Germinal center (tissue), 1 donor: ENCODE results near the gene C2CD3.
"Not testable (repeated sequence)": the region's sequence is repeated elsewhere in the genome, so short reads cannot be mapped to it uniquely, and the experiment has no call there.

Source experiments
- DNase-seq: peaks from one replicate; pipeline ENCODE4 v3.0.0; 2012; ENCODE audit warnings: mixed read lengths, low spot score

Gene C2CD3

DNA sequence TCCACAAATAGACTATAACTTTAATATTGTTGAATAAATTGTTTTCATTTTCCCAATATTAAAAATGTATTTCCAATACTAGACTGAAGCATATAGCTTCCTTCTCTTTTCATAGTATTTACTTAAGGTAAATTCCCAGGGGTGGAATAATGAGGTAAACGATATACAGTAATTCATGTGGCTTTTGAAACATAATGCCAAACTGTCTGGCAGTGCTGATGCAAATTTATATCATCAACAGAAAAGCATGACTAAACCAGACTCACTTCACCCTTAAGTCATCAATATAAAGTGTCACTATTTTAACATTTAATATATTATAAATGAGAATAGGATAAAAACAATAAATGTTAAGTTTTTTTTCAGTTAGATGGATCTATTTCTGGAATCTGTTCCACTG lies 13.6 kb downstream of the C2CD3 start:
- no peak for DNase-seq

- no peak for DNase-seq
Measured at GRCh38 chr11:74154620-74155281, 16.1 kb downstream of the C2CD3 start.

GRCh38 chr11:74153224-74153623 lies 17.6 kb downstream of the C2CD3 start:
- DNase-seq = no peak

DNA sequence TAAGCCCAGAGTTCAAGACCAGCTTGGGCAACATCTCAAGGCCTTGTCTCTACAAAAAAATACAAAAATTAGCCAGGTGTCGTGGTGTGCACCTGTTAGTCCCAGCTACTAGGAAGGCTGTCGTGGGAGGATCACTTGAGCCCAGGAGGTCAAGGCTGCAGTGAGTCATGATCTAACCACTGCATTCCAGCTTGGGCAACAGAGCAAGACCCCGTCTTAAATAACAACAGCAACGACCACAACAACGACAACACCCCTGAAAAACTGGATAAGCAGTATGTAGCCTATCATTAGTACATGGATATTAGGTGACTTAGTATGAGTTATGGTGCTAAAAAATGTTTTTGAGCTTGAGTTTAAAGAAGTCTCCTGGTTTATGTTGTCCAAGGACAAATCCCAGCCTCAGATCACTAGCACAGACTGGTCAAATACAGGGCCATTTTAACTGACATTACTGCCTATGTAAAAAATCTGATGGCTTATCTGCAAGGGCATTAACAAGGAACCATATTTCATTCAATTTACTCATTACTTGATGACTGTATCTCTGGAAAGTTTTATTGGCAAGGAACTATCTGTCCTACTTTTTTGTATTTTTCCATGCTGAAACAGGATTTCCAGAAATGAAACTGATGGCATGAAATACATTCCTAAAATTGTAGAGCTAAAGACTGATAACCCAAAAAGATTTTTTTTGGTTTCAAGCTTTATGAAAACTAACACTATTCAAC lies 23.4 kb downstream of the C2CD3 start:
- no peak for DNase-seq

- DNase-seq = no peak
Measured at GRCh38 chr11:74144592-74144991, 26.2 kb downstream of the C2CD3 start.

- no peak for DNase-seq
Measured at GRCh38 chr11:74142624-74143023, 28.2 kb downstream of the C2CD3 start.

GRCh38 chr11:74141908-74142307 lies 28.9 kb downstream of the C2CD3 start:
- no peak for DNase-seq

DNA sequence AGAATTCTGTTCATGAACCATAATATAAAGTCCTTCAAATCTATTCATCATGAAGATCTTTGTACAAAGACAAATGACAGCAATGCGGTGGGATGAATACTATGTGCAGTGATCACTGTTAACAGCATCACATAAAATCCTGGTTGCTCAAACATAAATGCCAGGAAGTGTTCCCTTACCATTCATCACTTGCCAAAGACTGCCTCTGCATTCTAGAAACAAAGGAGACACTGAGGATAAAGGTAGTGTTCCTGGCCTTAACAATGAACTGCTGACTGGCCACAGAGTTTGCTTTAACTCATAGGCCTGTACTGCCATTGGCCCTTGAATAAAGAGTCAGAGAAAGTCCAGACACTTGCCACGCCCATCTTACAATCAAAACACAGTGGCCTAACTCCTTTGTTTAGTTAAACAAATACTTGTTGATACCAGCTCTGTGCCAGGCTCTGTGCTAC lies 29.5 kb downstream of the C2CD3 start:
- DNase-seq = no peak

- DNase-seq = not testable (repeated sequence)
Measured at GRCh38 chr11:74139919-74140431, 30.8 kb downstream of the C2CD3 start.

GRCh38 chr11:74139151-74139918 lies 31.5 kb downstream of the C2CD3 start:
- no peak for DNase-seq

DNA sequence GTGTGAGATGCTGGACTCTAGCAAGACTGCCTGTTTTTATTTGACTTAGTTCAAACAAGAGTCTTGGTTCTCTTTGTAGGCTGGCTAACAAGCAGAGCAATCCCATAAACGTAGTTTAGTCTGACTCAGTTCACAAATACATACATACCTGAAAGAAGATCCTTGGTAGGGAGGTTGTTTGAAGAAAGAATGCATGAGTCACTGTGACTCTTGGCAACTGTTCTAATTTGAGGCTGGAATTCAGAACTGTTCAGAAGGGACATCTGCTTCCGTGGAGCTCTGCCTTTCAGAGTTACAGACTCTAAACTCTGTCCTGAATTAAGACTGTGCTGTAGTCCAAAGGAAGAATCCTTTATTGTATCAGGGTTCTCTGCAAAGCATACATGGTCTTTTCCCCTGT lies 32.2 kb downstream of the C2CD3 start:
- DNase-seq = no peak

GRCh38 chr11:74138021-74138420 lies 32.8 kb downstream of the C2CD3 start:
- no peak for DNase-seq

DNA sequence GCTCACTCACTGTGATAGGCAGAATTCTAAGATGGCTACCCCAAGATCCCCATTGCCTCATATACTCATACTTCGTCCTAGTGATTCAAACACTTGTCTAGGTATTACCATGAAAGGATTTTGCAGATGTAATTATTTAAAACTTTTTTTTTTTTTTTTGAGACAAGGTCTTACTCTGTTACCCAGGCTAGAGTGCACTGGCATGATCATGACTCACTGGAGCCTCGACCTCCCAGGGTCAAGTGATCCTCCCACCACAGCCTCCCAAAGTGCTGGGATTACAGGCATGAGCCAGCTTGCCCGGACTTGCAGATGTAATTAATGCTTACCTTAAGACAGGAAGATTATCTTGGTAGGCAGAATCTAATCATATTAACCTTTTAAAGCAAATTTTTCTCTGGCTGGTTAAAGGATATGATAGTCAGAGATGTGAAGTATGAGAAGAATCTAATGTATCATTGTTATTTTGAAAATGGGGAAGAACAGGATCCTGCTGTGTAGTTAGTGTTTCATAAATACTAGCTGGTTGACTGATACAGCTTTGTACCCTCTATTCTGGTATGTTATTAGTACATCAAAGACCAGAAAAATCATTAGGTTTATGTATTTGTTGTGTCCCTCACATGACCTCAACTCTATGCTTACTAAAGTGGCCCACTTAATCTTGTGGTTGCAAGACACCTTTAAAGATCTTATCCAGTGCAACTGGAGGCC lies 35.5 kb downstream of the C2CD3 start:
- no peak for DNase-seq

GRCh38 chr11:74134661-74135060 lies 36.1 kb downstream of the C2CD3 start:
- DNase-seq = no peak

DNA sequence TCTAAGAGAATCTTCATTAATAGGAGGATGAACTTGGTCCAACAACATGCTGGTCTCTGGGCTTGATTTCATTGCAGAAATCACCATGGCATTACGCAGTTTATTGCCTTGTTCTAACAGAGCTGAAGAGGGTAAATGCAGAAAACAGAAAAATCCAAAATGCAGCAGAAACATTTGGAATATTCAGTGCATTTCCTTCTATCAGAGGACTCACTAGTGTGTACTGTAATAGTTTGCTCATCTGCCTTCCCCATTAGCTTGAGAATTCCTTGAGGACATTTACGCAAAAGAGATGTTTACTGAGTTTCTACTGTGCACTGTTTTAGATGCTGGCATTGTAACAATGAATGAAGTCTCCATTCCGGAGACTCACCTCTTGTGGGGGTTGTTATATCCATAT lies 37.4 kb downstream of the C2CD3 start:
- DNase-seq = no peak

DNA sequence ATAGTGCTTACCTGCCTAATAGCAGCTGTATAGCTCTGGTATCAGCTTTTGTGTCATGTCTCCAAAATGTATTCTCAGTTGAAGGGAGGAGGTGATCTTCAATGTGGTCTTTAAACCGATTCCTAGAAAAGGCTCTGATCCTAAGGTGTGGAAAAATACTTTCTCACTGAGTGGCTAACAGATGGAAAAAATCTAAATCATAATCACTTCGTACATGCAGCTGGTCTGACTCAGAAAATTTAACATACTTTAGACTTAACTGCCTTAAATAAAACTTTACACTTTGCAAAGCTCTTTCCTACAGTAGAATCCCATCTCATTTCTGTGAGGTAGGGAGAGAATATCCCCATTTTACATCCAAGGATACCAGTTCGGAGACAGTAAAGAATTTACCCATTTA lies 38.0 kb downstream of the C2CD3 start:
- DNase-seq = no peak

DNA sequence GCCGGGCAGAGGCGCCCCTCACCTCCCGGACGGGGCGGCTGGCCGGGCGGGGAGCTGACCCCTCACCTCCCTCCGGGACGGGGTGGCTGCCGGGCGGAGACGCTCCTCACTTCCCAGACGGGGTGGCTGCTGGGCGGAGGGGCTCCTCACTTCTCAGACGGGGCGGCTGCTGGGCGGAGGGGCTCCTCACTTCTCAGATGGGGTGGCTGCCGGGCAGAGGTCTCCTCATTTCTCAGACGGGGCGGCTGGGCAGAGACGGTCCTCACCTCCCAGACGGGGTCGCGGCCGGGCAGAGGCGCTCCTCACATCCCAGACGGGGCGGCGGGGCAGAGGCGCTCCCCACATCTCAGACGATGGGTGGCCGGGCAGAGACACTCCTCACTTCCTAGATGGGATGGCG lies 41.7 kb downstream of the C2CD3 start:
- not testable (repeated sequence) for DNase-seq

DNA sequence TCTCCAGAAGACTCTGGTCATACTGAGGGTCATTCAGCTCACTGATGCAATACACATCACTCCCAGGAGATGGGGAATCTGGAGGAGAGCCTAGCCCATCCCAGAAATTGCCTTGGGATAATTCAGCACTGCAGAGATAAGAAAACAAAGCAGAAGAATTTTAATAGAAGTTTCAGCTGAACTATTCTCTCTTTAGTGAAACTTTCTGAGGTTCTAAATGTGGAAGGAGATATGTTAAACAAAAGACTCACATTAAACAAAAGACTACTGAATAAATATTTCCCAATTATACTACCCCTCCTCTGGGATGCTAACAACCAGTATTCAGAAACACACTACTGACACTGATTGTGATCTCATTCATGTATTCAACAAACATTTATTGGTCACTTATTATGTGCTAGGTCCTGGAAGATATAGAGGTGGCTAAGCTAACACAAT lies 47.8 kb downstream of the C2CD3 start:
- no peak for DNase-seq

DNA sequence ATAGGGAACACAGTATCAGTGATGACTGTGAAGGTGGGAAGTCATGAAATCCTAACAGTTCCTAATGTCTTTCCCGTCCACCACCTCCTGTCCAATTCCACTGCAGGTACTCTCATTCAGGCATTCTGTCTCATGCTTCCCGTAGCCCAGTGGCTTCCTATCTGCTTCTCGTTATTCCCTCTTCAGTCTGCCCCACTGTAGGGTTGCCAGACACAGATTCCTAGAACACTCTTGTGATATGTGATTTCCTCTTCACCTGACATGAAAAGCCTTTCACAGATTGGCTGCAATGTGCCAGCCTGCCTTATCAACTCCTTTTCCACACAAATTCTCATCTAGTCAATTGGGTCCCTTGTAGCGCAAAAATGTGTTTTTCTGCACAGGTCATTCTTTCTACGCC lies 49.0 kb downstream of the C2CD3 start:
- no peak for DNase-seq

DNA sequence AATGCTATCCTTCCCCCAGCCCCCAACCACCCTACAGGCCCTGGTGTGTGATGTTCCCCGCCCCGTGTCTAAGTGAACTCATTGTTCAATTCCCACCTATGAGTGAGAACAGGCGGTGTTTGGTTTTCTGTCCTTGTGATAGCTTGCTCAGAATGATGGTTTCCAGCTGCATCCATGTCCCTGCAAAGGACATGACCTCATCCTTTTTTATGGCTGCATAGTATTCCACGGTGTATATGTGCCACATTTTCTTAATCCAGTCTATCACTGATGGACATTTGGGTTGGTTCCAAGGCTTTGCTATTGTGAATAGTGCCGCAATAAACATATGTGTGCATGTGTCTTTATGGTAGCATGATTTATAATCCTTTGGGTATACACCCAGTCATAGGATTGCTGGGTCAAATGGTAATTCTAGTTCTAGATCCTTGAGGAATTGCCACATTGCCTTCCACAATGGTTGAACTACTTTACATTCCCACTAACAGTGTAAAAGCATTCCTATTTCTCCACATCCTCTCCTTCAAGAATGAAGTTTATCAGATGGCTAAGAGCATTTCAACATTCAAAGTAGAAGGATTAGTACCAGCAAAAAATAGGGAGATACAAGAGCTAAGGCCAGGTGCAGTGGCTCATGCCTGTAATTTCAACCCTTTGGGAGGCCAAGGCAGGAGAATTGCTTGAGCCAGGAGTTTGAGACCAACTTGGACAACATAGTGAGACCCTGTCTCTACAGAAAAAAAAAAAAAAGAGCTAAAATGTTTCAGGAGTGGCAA lies 50.4 kb downstream of the C2CD3 start:
- DNase-seq = not testable (repeated sequence)

DNA sequence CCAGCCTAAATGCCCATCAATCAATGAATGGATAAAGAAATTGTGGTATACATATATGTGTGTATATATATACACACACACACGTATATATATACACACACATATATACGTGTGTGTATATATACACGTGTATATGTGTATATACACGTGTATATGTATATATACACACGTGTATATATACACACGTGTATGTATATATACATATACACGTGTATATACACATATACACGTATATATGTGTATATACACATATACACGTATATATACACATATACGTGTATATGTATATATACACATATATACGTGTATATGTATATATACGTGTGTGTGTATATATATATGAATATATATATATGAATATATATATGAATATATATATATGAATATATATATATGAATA lies 54.1 kb downstream of the C2CD3 start:
- DNase-seq = no peak
